DMS53 (cell line): Measurements from ENCODE around the gene RYR2.
A peak's percentile ranks its signal among the peaks of the same experiment; 100 is the strongest.
"Not testable (repeated sequence)": the region's sequence is repeated elsewhere in the genome, so short reads cannot be mapped to it uniquely, and the experiment has no call there.

Experiments used
- DNase-seq: peaks from one replicate; lab custom pipeline; 2025; lab: John Stamatoyannopoulos, UW

The RYR2 gene

GRCh38 chr1:237341391-237341790, 299.4 kb downstream of the RYR2 start:
- no peak for DNase-seq

GRCh38 chr1:237342730-237343129, 300.7 kb downstream of the RYR2 start:
- no peak for DNase-seq

- DNase-seq = no peak
Observed at GRCh38 chr1:237352747-237353146, 310.8 kb downstream of the RYR2 start.

- DNase-seq = no peak
Observed at GRCh38 chr1:237353918-237354317, 311.9 kb downstream of the RYR2 start.

GRCh38 chr1:237355022-237355421, 313.0 kb downstream of the RYR2 start:
- DNase-seq = peak; percentile 5

- DNase-seq = no peak
Observed at GRCh38 chr1:237358555-237358954, 316.6 kb downstream of the RYR2 start.

- no peak for DNase-seq
Observed at GRCh38 chr1:237367758-237368157, 325.8 kb downstream of the RYR2 start.

- not testable (repeated sequence) for DNase-seq
Observed at GRCh38 chr1:237371477-237371876, 329.5 kb downstream of the RYR2 start.

GRCh38 chr1:237383791-237384190, 341.8 kb downstream of the RYR2 start:
- DNase-seq = no peak

GRCh38 chr1:237384213-237384612, 342.2 kb downstream of the RYR2 start:
- DNase-seq = no peak

GRCh38 chr1:237386362-237387143, 344.6 kb downstream of the RYR2 start:
- DNase-seq = peak; percentile 67

GRCh38 chr1:237387144-237387505, 345.1 kb downstream of the RYR2 start:
- DNase-seq = no peak

- DNase-seq = no peak
Observed at GRCh38 chr1:237390823-237391222, 348.8 kb downstream of the RYR2 start.

GRCh38 chr1:237393632-237394031, 351.6 kb downstream of the RYR2 start:
- no peak for DNase-seq

GRCh38 chr1:237394281-237394680, 352.3 kb downstream of the RYR2 start:
- peak; percentile 35 for DNase-seq

- no peak for DNase-seq
Observed at GRCh38 chr1:237396426-237396825, 354.4 kb downstream of the RYR2 start.

GRCh38 chr1:237398751-237399150, 356.8 kb downstream of the RYR2 start:
- DNase-seq = no peak

GRCh38 chr1:237405912-237406311, 363.9 kb downstream of the RYR2 start:
- DNase-seq = no peak

- DNase-seq = peak; percentile 62
Observed at GRCh38 chr1:237411621-237412020, 369.6 kb downstream of the RYR2 start.

- no peak for DNase-seq
Observed at GRCh38 chr1:237416924-237417655, 375.1 kb downstream of the RYR2 start.

- no peak for DNase-seq
Observed at GRCh38 chr1:237428809-237429208, 386.8 kb downstream of the RYR2 start.

GRCh38 chr1:237429252-237429651, 387.3 kb downstream of the RYR2 start:
- no peak for DNase-seq

GRCh38 chr1:237431448-237431847, 389.5 kb downstream of the RYR2 start:
- no peak for DNase-seq

GRCh38 chr1:237440346-237440745, 398.4 kb downstream of the RYR2 start:
- DNase-seq = no peak
